Measurements from ENCODE around the gene LRMDA.

Gene LRMDA

DNA sequence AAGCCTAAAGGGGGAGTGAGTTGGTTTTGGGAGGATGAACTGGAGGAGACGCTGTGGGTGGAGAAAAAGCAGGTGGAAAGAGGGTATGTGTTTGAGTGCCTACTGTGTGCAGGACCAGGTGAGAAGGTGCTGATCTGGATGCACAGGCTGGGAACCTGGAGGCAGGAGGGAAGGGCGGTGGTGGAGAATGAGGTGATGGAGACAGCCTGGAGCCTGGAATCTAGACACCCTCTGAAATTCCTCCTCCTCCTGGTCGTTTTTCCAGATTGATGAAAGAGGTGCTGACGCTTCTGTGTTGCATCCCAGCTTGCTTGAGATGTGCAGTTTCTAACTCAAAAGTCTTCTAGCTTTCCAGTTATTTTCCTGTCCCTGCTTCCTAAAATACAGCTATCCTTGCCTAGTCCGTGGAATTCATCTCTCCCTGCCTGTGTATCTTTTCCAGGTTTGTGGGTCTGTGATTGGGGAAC, 67.5 kb downstream of the LRMDA start:
- Histone ChIP-seq H3K4me3 (ENCODE audit: low read depth, low read length) (no peak overlapping the region), H3K9me3 (ENCODE audit: severe bottlenecking) (no peaks in the 10 kb centered on the region), H3K27ac (no peak overlapping the region), H3K36me3 (no peaks in the 10 kb centered on the region), H3K27me3 (ENCODE audit: insufficient read depth, low read depth, severe bottlenecking) (no peaks in the 10 kb centered on the region)
- TF ChIP-seq CTCF (IDR thresholded peaks at IDR 0.05; ENCODE audit: low read depth, low read length): no peak
- DNase-seq: no peak

- no peak overlapping the region for H3K4me3 ChIP-seq (ENCODE audit: low read depth, low read length)
- TF ChIP-seq CTCF (IDR thresholded peaks at IDR 0.05; ENCODE audit: low read depth, low read length): no peak
- no peak for DNase-seq
- H3K9me3 ChIP-seq (ENCODE audit: severe bottlenecking): no peaks in the 10 kb centered on the region
- H3K27me3 ChIP-seq (ENCODE audit: insufficient read depth, low read depth, severe bottlenecking): no peaks in the 10 kb centered on the region
- no peaks in the 10 kb centered on the region for H3K36me3 ChIP-seq
- no peak overlapping the region for H3K27ac ChIP-seq
These were observed 68.2 kb downstream of the LRMDA start for GRCh38 chr10:75499556-75500160.

GRCh38 chr10:75502389-75502788, 71.0 kb downstream of the LRMDA start:
- H3K4me3 ChIP-seq (ENCODE audit: low read depth, low read length): no peak overlapping the region

DNA sequence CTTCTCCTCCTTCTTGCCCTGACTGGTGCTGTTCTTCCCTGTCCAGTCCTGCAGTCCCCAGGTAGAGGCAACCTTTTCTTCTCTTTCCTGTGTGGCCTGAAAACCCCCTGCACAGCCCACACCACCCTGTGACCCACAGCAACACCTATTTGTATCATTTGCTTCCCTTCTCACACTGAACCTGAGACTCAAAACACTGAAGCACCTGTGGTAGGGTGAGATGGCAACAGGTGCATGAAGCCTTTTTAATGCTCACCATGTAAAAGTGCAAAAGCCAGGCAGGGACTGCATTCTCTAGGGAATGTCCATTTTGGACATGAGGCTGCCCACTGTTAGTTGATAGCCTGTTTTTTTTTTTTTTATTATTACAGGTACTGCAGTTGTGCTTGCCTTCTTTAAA, 71.4 kb downstream of the LRMDA start:
- Histone ChIP-seq H3K27ac (no peak overlapping the region), H3K9me3 (ENCODE audit: severe bottlenecking) (no peaks in the 10 kb centered on the region), H3K4me3 (ENCODE audit: low read depth, low read length) (no peak overlapping the region), H3K36me3 (no peaks in the 10 kb centered on the region), H3K27me3 (ENCODE audit: insufficient read depth, low read depth, severe bottlenecking) (no peaks in the 10 kb centered on the region)
- TF ChIP-seq CTCF (IDR thresholded peaks at IDR 0.05; ENCODE audit: low read depth, low read length): no peak
- DNase-seq: no peak

More at GRCh38 chr10:75502389-75502788, 71.0 kb downstream of the LRMDA start:
- Histone ChIP-seq H3K36me3 (no peaks in the 10 kb centered on the region), H3K9me3 (ENCODE audit: severe bottlenecking) (no peaks in the 10 kb centered on the region), H3K27me3 (ENCODE audit: insufficient read depth, low read depth, severe bottlenecking) (no peaks in the 10 kb centered on the region), H3K27ac (no peak overlapping the region)
- DNase-seq: no peak
- TF ChIP-seq CTCF (IDR thresholded peaks at IDR 0.05; ENCODE audit: low read depth, low read length): no peak

GRCh38 chr10:75505293-75505692, 73.9 kb downstream of the LRMDA start:
- H3K36me3 ChIP-seq: no peaks in the 10 kb centered on the region
- H3K27me3 ChIP-seq (ENCODE audit: insufficient read depth, low read depth, severe bottlenecking): no peaks in the 10 kb centered on the region
- no peak overlapping the region for H3K4me3 ChIP-seq (ENCODE audit: low read depth, low read length)
- TF ChIP-seq CTCF (IDR thresholded peaks at IDR 0.05; ENCODE audit: low read depth, low read length): no peak
- no peak overlapping the region for H3K27ac ChIP-seq
- DNase-seq: no peak
- H3K9me3 ChIP-seq (ENCODE audit: severe bottlenecking): no peaks in the 10 kb centered on the region

All from WERI-Rb-1 (cell line).